HK-2 (cell line): ENCODE data around the gene MEF2B.
"Not testable (repeated sequence)": the region's sequence is repeated elsewhere in the genome, so short reads cannot be mapped to it uniquely, and the experiment has no call there.

Experiments used
- DNase-seq: peaks from one replicate; pipeline ENCODE4 v3.0.0-alpha.2; 2018; ENCODE audit not compliant: unreplicated experiment

Gene MEF2B

DNA sequence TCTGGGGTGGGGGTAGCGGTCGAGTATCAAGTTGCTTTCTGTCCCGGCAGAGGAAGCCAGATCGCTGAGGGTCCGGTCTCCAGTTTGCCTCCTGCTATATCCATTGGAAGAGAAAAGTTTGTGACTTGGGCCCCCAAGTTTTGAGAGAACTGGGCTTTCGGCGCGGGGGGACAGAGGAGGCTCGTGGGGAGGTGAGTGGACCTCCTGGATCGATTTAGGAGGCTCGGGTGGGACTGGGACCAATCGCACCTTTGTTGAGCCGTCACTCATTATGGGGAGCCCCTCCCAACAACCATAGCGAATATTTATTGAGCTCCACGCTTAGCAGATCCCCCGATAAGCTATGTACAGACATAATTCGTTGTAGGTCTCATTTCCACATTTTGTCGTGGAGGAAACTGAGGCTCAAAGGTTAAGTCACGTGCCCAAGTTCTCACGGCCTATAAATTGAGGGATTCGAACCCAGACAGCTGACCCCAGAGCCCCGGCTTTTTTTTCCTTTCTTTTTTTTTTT, 22.9 kb upstream of the MEF2B start:
- no peak for DNase-seq

DNA sequence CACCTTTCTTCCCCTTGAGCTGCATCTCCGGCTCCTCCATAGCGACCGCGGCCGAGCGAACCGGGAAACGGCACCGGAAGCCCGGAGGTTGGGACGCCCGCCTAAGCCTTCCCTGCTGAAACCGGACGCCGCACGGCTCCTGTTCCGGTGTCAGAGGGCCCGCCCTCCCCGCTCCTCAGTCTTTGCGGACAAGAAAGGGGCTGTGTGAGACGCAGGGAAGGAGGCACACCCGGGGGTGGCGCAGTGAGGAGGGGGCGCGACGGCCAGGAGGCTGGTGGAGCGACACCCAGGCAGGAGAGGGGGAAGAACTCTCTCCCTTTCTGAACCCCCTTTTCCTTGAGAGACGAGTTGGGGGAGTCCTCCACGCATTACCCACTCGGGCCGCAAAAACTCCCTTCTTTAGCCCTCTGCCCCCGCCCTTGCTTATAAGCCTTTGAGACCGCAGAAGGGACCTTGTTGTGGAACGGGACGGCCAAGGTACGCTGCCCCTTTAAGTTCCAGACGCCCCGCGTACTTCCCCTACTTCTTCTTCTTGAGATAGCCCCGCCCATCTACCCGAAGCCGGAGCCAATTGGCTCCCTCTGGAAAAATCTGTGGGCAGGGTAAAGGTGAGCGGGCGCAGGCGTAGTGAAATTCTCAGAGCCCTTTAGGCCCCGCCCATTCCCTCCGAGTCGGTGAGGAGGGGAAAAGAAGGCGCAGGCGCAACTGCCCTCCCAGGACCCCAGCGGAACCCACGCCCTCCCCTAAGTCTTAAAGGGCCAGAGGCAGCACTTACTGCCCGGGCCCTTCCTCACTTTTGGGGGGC, 22.2 kb upstream of the MEF2B start, which contains the start of the genes BORCS8 and RFXANK:
BORCS8 (minus strand) TSS at position 75 of the 805 bp plus-strand sequence; CDS start at position 40, 35 bp downstream.
RFXANK (plus strand) TSS at position 181 of the 805 bp plus-strand sequence. CDS start 1,689 bp downstream, outside the sequence.
- peak; percentile 98 for DNase-seq

DNA sequence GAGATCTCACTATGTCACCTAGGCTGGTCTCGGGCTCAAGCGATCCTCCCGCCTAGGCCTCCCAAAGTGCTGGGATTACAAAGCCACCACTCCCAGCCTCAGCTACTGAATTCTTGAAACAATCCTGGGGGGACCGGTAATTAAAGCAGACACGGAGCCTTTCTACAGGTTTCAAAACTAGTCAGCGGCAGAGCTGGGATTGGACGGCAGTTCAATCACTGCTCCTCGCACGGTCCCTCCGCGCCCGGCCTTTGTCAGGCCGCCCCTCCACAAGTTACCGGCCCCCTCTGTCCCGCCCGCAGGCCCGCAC, 21.7 kb upstream of the MEF2B start:
- no peak for DNase-seq

DNA sequence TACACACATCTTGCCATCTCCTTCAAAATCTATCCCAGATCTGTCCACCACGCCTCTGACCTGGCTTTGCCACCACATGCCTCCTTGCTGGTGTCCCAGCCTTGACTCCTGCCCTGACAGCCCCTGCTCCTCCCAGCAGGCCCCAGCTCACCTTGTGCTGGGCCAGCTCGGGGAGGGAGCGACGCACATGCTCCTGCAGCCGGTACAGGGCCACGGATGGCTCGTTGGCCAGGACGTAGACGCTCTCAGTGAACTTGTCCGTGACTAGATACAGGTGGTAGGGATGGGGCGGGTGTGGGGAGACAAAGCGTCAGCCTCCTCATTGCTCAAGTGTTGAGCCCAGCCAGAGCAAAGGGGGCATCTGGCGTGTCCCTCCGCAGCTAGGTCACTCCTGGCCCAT, 16.7 kb upstream of the MEF2B start:
- DNase-seq, result no peak

DNA sequence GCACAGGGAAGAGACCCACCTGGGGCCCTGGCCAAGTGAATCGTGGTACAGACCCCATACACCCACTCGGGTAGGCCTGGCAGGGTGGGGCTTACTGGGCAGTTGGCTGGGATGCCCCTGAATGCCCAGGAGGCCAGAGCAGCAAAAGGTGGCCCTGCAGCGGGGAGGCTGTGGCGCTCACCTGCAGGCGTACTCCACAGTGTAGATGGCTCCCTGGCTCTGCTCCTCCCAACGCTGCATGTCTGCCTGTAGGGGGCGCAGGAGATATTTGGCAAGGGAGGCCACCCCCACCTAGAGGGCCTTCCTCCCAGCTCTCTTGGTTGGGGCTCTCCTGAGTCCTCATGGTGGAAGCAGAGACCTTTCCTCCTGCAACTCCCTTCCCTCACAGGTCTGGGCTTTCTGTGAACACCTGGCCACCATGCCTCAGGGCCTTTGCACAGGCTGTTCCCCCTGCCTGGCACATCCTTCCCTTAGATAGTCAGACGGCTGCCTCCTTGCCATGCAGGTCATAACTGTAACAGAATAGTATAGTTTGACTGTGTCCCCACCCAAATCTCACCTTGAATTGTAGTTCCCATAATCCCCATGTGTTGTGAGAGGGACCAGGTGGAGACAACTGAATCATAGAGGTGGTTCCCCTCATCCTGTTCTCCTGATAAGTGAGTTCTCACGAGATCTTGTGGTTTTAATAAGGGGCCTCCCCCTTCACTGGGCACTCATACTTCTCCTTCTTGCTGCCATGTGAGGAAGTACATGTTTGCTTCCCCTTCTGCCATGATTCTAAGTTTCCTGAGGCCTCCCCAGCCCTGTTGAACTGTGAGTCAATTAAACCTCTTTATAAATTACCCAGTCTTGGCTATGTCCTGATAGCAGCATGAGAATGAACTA, 16.0 kb upstream of the MEF2B start:
- DNase-seq, result peak; percentile 49

DNA sequence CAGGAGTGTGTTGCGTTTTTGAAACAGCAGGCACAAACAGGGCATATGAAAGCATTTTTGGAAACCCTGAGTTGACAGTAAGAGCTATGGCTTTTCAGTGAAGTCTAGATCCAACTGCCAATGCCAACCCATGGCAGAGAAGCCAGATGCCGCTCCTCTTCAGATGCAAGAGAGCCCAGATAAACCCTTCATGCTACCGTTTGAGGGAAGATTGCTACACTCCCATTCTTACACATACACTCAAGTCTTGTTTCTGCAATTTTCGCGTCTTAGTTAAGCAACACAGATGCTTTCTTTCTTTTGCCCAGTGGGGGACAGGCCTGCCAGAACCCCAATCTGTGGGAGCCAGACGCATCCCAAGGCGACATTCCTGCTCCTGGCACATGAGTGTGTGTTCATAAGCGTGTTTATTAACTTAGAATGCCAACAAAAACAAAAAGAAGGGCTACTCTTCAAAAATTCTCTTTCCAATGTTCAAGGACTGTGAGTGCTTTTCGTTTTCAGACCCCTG, 11.5 kb upstream of the MEF2B start:
- DNase-seq, result no peak

DNA sequence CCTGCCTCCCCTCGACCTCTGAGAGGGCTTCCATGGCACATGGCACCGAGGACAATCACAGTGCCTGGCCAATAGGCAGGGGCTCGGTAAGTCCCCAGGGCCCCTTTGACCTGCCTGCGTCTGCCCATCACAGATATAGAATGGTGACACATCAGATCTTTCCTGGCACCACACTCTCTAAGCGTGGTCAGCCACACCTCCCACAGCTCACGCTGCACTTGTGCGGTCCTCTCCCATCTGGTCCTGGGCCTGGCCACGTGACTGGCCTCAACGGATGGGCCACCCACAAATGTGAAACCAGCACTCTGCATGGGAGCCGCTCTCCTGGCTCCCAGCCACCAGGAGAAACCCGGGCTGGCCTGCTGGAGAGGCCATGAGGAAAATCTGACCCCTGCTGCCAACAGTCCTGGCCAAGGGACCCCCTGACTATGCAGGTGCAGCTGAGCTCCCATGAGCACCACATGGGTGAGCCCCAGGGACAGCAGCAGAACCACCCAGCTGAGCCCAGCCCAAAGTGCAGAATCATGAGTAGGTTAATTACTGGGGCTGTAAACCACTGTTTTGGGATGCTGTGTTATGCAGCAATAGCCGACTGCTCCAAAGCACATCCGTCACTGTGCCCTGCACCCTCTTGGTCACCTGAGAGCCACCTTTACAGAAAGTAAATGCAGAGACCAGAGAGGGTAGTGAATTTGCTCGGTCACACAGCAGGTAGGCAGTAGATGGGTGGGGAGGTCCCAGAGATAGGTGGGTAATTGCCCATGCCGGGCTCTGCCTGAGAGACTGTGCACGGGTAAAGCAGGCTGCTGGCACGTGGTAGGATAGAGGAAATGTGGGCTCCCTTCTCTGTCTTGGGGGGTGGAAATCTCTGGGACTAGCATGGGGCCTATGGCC, 9.7 kb upstream of the MEF2B start:
- peak; percentile 86 for DNase-seq

DNA sequence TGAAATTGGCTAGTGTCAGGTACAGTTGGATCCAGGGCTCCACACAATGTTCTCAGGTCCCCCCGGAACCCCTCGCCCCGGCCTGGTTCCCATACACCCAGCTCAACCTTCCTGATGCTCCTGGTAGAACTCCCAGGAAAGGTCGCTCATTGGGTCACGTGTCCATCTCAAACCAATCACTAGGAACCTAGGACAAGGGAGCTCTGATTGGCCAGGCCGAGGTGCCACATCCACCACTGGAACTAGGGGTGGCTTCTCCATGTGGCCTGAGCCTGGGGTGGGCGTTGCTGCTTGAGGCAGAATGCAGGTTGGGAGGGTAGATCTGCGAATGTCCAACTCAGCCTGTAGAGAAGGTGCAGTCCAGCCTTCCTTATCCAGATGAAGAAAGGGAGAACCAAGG, 6.9 kb upstream of the MEF2B start:
- no peak for DNase-seq

DNA sequence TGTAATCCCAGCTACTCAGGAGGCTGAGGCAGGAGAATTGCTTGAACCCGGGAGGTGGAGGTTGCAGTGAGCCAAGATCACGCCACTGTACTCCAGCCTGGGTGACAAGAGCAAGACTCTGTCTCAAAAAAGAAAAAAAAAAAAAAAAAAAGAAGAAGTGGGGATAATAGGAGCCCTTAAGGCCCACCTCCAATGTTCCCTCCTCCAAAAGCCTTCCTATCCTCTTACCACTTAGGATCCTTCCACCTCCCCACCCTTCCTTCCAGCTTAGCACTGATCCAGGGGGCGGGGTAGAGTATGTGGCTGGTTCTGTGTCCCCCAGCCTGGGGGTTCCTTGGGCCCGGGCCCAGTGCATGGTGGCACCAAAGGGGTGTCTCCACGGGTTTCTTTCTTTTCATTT, 3.2 kb upstream of the MEF2B start:
- DNase-seq, result not testable (repeated sequence)

DNA sequence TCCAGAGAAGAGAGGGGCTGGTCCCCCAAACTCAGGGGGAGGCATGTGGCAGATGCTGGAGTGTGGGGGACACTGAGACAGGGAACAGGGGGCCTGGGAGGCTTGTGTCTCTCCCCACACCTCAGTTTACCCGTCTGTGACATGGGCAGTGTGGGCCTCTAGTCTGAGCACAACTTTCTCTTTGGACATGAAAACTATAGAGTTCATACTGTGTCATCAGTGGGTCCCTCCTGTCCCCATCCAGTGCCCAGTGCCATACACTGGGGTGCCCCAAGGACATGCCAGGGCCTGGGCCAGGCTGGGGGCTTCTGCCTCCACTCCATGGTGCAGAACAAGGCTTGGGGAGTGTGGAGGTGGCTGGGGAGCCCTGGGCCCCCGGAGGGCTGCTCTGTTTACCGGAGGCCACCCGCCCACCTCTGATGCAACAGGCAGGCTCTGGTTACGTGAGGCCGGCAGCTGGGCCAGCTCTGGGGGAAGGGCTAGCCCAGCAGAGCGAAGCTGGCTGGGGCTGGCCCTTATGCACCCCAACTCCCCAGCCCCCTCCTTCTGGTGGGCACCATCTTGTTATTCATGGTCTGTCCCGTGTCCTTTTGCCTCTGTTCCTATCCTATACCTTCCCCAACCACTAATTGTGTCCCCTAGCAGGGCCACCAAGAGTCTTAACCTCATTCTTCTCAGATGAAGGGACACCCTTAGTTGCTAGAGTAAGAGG, 1.9 kb upstream of the MEF2B start:
- DNase-seq, result no peak

DNA sequence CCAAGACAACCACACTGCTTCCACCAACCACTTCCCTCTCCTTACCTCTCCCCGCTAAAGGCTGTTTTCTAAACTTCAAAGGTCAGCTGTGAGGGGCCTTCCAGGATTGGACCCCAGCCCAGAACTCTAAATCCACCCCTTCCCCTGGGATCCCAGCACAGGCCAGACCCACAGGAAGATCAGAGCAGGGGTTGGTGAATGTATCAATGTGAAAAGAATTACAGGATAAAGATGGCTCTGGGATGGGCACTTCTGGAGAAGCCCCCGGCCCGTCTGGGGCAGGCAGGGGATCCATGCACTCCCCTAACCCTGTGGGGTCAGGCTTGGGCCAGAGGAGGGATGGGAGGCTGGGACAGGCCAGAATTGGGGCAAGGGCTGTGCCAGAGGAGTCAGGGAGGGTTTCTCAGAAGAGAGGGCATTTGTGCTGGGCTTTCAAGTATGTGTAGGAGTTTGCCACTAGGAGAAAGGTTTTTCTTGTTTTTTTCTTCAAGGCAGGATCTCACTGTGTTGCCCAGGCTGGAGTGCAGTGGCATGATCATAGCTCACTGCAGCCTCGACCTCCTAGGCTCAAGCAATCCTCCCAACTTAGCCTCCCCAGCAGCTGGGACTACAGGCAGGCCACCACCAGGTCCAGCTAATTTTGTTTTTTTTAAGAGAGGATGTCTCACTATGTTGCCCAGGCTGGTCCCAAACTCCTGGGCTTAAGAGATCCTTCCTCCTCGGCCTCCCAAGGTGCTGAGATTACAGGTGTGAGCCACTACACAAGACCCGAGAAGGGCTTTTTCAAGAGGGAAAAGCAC, 1.0 kb upstream of the MEF2B start:
- DNase-seq, result no peak

DNA sequence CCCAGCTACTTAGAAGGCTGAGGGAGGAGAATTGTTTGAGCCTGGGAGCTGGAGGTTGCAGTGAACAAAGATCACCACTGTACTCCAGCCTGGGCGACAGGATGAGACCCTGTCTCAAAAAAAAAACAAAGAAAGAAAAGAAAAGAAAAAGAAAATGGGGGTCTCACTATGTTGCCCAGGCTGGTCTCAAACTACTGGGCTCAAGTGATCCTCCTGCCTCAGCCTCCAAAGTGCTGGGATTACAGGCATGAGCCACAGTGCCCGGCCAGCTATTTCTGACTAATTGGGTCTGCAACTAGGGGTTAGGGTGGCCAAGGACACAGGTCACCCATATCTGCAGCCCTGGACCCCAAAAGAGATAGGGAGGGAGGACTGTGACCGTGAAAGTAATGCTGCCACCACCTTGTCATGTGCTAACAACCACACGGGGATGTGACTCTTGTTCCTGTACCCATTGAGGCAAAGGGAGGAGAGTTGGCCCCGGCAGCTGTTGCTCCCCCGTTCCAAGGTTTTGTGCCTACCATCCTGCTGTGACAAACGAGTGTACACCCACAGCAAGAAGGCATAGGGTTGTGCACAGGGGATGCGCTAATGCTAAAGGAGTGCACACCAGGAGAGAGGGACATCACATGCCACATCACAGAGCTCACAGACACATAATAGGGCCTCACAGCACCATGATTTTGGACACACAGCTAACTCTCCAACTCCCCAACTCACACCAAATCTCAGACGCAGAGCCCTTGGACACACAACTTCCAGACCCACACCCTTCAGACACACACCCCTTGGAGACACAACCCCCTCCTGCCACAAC, 619 bp downstream of the MEF2B start:
- DNase-seq, result no peak

DNA sequence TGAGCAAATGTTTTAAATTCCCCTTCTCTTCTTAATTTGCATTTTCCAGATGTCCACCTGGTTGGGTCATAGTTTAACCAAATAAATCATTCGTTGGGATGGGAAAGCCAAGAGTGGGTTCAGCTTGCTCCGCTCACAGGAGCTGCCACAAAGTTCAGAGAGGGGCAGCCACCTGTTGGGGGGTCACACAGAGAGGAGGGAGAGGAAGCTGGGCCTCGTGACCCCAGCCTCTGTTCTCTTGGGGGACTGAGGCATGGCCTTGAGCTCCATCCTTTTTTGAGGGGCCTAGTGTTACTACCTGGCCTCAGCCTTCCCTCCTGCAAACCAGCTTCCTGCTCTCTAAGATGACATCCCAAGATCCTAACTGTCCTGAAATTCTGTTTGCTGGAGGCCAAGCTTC, 2.5 kb downstream of the MEF2B start:
- DNase-seq, result no peak

DNA sequence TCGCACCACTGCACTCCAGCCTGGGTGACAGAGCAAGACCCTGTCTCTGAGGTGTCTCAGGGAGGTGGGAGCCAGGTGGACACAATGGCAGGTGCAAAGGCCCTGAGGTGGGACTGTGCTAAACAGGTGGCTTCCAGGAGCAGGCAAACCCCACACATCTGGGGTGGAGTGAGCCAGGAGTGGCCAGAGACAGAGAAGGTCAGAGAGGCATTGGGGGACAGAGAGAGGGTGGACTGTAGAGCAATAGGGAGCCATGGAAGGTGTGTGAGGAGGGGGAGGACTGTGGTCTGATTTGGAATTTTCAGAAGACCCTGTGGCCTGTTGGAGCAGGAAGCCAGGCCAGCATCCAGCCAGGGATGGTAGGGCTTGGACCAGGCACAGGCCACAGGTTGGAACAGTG, 4.7 kb downstream of the MEF2B start:
- DNase-seq, result no peak

DNA sequence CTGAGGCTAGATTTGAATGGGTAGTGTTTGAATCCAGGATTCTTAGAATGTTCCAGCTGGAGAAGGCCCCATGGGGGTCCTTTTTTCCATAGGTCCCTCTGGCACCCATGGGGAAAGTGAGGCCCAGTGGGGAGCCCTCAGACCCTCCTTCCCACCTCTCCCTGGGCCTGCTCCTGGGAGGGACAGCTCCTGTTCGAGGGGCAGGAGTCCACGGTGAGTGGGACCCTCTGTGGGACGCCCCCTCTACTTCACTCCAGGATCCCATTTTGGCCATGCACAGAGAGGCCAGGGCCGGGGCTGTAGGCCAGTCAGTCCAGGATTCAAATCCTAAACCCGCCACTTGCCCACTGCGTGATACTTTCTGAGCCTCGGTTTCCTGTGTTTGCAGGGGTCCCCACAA, 7.6 kb downstream of the MEF2B start:
- DNase-seq, result no peak

DNA sequence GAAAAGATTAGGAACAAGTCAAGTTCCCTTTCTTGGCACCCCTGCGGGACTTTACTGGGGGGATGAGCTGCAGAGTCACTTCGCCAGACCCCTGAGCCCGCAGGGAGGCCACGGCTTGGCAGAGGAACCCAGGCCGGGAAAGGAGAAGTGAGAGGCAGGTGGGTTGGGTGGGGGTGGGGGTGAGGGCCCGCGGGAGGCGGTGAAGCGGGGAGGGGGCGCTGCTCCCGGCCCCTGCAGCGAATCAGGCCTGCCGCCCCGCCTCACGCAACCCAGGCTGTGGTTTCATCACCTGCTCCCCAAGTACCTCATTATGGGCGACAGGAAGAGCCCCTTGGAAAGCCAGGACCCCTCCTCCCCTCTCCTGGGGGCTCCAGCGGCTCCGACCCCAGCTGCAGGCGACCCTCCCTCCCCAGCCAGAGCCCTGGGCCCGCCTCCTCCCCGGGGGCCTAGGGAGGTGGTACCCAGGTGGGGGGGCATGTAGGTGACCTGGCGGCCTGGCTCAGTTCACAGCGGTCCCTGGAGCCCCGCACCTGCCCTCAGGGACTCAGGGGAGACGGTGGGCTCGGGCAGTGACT, 9.5 kb downstream of the MEF2B start:
- no peak for DNase-seq

DNA sequence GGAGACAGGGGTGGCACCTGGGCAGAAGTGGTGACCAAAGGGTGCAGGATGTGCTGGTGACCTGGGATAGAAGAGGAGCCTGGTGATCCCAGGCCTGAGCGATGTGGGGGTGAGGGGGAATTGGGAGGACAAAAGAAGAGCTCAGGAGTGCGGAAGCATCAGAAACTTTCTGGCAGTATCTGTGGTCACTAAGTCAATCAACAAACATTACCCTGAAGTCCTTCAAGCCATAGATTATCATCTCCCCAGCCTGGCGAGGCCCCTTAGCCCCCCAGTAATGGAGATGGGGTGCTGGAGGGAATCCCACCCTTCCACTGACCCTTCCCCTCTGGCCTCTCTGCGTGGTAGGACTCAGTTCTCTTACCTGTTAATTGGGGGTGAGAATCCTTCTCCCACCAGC, 10.5 kb downstream of the MEF2B start:
- no peak for DNase-seq

DNA sequence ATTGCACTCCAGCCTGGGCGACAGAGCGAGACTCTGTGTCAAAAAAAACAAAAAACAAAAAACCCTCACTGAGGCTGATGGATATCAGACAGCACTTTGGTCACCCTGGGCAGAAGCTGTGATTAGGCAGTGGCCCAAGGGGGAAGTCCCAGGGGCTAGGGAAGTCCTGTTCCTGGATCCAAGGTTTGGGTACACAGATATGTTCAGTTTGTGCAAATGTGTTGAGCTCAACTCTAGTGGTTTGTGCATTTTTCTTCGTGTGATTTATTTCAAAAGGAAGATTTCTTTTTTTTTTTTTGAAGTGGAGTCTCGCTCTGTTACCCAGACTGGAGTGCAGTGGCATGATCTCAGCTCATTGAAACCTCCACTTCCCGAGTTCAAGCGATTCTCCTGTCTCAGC, 12.3 kb downstream of the MEF2B start:
- no peak for DNase-seq
